ENCODE measurements around the gene GLI1.

- TF ChIP-seq EP300 (IDR thresholded peaks at IDR 0.05; ENCODE audit: borderline replicate concordance in 1 of 2, low read depth in 1 of 2, low read length in 1 of 2) (no peak), CTCF (IDR thresholded peaks at IDR 0.05) (no peak), RAD21 (IDR thresholded peaks at IDR 0.05; ENCODE audit: low read length) (no peak), GABPA (IDR thresholded peaks at IDR 0.05; ENCODE audit: low read depth) (no peak), POLR2AphosphoS5 (IDR thresholded peaks at IDR 0.05; ENCODE audit: low read depth, low read length) (no peak), MAX (IDR thresholded peaks at IDR 0.05; ENCODE audit: low read depth) (no peak), JUND (IDR thresholded peaks at IDR 0.05) (no peak), GATA2 (CRISPR knock-in tag; IDR thresholded peaks at IDR 0.05) (no peak), RCOR1 (IDR thresholded peaks at IDR 0.05; ENCODE audit: low read length) (no peak), REST (IDR thresholded peaks at IDR 0.05; ENCODE audit: low read depth, low read length) (no peak), USF1 (IDR thresholded peaks at IDR 0.05; ENCODE audit: borderline replicate concordance, low read depth) (no peak), USF2 (IDR thresholded peaks at IDR 0.05; ENCODE audit: borderline replicate concordance, low read depth, low read length) (no peak), CHD2 (IDR thresholded peaks at IDR 0.05; ENCODE audit: low read length, partially characterized antibody) (no peak), PBX3 (IDR thresholded peaks at IDR 0.05) (no peak)
Observed at GRCh38 chr12:57415088-57415487, 44.5 kb upstream of the GLI1 start.

Data from SK-N-SH (cell line).